Fibroblast of mammary gland (primary cell): ENCODE results near the gene COL3A1.

Source experiments
- DNase-seq: peaks from one replicate; pipeline ENCODE4 v3.0.0-alpha.2; 2010; ENCODE audit warnings: low read depth
- H3K4me3 ChIP-seq: 2 replicates; pipeline ENCODE4 v1.5.1; 2011; ENCODE audit warnings: low read depth, mild to moderate bottlenecking, low read length, moderate library complexity; ENCODE audit not compliant: control insufficient read depth
- CTCF ChIP-seq: conservative IDR thresholded peaks from 2 replicates; pipeline ENCODE4 v1.5.1; 2011; ENCODE audit warnings: low read depth, low read length, inconsistent platforms; ENCODE audit not compliant: control insufficient read depth, insufficient read depth

Gene COL3A1

GRCh38 chr2:189056200-189057106 lies 82.3 kb downstream of the COL3A1 start:
- no peak overlapping the region for H3K4me3 ChIP-seq
- peak; percentile 28 for DNase-seq
- no peak for TF ChIP-seq CTCF

- DNase-seq, result no peak
- no peak for TF ChIP-seq CTCF
- H3K4me3 ChIP-seq, result no peak overlapping the region
Observed at GRCh38 chr2:189057316-189057715, 83.1 kb downstream of the COL3A1 start.

GRCh38 chr2:189060096-189060642 lies 86.0 kb downstream of the COL3A1 start:
- TF ChIP-seq CTCF, result no peak
- H3K4me3 ChIP-seq, result no peak overlapping the region
- no peak for DNase-seq
